PC-3 (cell line): Measurements from ENCODE around the gene RHEX. TPM values are rescaled to one million over a fixed set of nuclear protein-coding genes. Genes with fewer than 3 reads are reported as not detected.
A peak's percentile ranks its signal among the peaks of the same experiment; 100 is the strongest.

ENCODE experiments used
- ATAC-seq: fragments of 200-7000 bp; cut with Tn5 transposase; 2 replicates; pipeline ENCODE4 v1.9.1; 2020; ENCODE audit warnings: mild to moderate bottlenecking, moderate library complexity
- BruUV-seq: library from RNA; stranded (reverse); fragments of 400-500 nt; replicated peaks from 2 replicates; lab custom pipeline; 2021; lab: Mats Ljungman, UMichigan
- CTCF ChIA-PET: fragments of 300-600 bp; sonication (Branson Sonifier 250); formaldehyde crosslinking; loops from one replicate; lab custom pipeline; 2022; ENCODE audit warnings: antibody characterized with exemption; lab: Charles Lee
- POLR2A ChIA-PET: fragments of 300-600 bp; sonication (Branson Sonifier 250); formaldehyde crosslinking; loops from one replicate; lab custom pipeline; 2022; ENCODE audit warnings: antibody characterized with exemption; ENCODE audit not compliant: unreplicated experiment; lab: Charles Lee
- DNase-seq: peaks from one replicate; pipeline ENCODE4 v3.0.0-alpha.2; 2015
- H2AFZ ChIP-seq: fragments of 300-600 bp; sonication (generic); 2 replicates; pipeline ENCODE4 v1.6.0; 2016; ENCODE audit warnings: antibody characterized with exemption, low read length
- H3F3A ChIP-seq: fragments of 300-600 bp; sonication (generic); one replicate; pipeline ENCODE4 v1.6.0; 2017; ENCODE audit warnings: antibody characterized with exemption, low read length, control low read depth, mild to moderate bottlenecking; ENCODE audit not compliant: unreplicated experiment
- H3K27ac ChIP-seq: fragments of 300-600 bp; sonication (generic); 2 replicates; pipeline ENCODE4 v1.5.1; 2016; ENCODE audit warnings: mild to moderate bottlenecking, low read length
- H3K27me3 ChIP-seq: fragments of 300-600 bp; sonication (generic); 2 replicates; pipeline ENCODE4 v1.6.1; 2016; ENCODE audit warnings: low read length, mixed read lengths
- H3K36me3 ChIP-seq: fragments of 300-600 bp; sonication (generic); 2 replicates; pipeline ENCODE4 v1.6.1; 2016; ENCODE audit warnings: low read depth, mixed run types, low read length, mixed read lengths
- H3K4me1 ChIP-seq: fragments of 300-600 bp; sonication (generic); 2 replicates; pipeline ENCODE4 v1.5.1; 2016; ENCODE audit warnings: low read length; ENCODE audit not compliant: insufficient read depth
- H3K4me2 ChIP-seq: fragments of 300-600 bp; sonication (generic); 2 replicates; pipeline ENCODE4 v1.6.0; 2016; ENCODE audit warnings: low read length
- H3K4me3 ChIP-seq: fragments of 300-600 bp; sonication (generic); 2 replicates; pipeline ENCODE4 v1.5.1; 2016; ENCODE audit warnings: mild to moderate bottlenecking, low read length, mixed read lengths
- H3K79me2 ChIP-seq: fragments of 300-600 bp; sonication (generic); 2 replicates; pipeline ENCODE4 v1.6.1; 2017; ENCODE audit warnings: low read length, mixed read lengths
- H3K9ac ChIP-seq: fragments of 300-600 bp; sonication (generic); 2 replicates; pipeline ENCODE4 v1.6.0; 2016; ENCODE audit warnings: mild to moderate bottlenecking, low read length
- H3K9me2 ChIP-seq: fragments of 300-600 bp; sonication (generic); replicated peaks from 2 replicates; pipeline ENCODE4 v1.6.1; 2016; ENCODE audit warnings: mixed run types, low read length, mixed read lengths
- H3K9me3 ChIP-seq: fragments of 300-600 bp; sonication (generic); 2 replicates; pipeline ENCODE4 v1.6.1; 2016; ENCODE audit warnings: low read length, mixed read lengths
- H4K20me1 ChIP-seq: fragments of 300-600 bp; sonication (generic); 2 replicates; pipeline ENCODE4 v1.6.1; 2016; ENCODE audit warnings: low read length, mixed read lengths
- CTCF ChIP-seq: fragments of 300-600 bp; sonication (generic); conservative IDR thresholded peaks from 2 replicates; pipeline ENCODE4 v1.5.1; 2017; ENCODE audit warnings: antibody characterized with exemption, low read depth, mild to moderate bottlenecking, low read length
- EZH2 ChIP-seq: fragments of 300-600 bp; sonication (generic); IDR thresholded peaks from one replicate; pipeline ENCODE4 v1.6.1; 2017; ENCODE audit warnings: antibody characterized with exemption, mild to moderate bottlenecking, low read length; ENCODE audit not compliant: unreplicated experiment
- EZH2phosphoT487 ChIP-seq: fragments of 300-600 bp; sonication (generic); IDR thresholded peaks from 2 replicates; pipeline ENCODE4 v1.6.1; 2018; ENCODE audit warnings: mild to moderate bottlenecking, antibody characterized with exemption, low read length, borderline replicate concordance
- intact Hi-C: fragments of 100-400 bp; cut with micrococcal nuclease; formaldehyde crosslinking; loops from 2 replicates; pipeline ENCODE4 v1.9.0; 2023
- total RNA-seq: library from RNA; depleted of rRNA; stranded (reverse); fragments of >200 nt; gene quantifications from 2 replicates; pipeline ENCODE4 v1.2.3, GENCODE V29; 2014

The RHEX gene
- total RNA-seq, 1 experiment from 2014 or later = not detected

DNA sequence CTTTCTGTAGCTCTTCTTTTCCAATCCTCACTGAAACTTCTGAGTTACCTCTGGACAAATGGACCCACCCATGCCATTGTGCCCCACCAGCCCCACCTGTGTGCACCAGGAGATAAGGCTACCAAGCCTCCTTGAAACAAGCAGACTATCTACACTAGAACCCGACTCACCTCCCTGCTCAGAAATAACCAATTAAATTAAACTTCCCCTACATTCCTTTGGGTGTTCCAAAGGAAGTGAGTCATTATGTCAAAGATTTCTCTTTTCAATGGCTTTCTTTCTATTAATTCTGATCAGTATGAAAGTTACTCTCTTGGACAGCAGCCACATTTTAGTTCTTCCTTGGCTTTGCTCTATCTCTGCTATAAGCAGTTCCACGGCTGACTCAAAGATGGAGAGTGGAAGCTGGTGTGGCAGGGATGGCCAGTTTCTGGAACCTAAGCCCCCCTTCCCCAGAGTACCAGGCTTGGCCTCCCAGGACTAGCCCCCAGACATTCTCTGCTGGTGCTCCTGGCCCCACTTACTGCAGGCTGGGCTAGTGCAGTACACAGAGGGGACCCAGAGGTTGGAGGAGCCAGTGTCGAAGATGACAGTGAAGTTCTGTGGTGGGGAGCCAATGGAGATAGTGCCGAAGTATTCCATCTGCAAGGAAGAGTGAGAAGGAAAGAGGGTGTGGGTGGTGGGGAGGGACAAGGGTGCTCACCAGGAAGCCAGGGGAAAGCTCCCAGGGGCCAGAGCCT is 31.2 kb upstream of the RHEX start:
- no peaks in the 10 kb centered on the region for H3F3A ChIP-seq
- H3K9me2 ChIP-seq = no peaks in the 10 kb centered on the region
- peaks cover 26% of the 10 kb centered on the region for H3K4me1 ChIP-seq
- ChIA-PET POLR2A (no interaction called here), CTCF (no interaction called here)
- no peak overlapping the region for H3K27ac ChIP-seq
- no peak overlapping the region for H3K9ac ChIP-seq
- H3K9me3 ChIP-seq = no peaks in the 10 kb centered on the region
- TF ChIP-seq EZH2 (no peak), CTCF (no peak), EZH2phosphoT487 (no peak)
- ATAC-seq (peak; percentile 75), DNase-seq (peak; percentile 81)
- no peaks in the 10 kb centered on the region for H4K20me1 ChIP-seq
- intact Hi-C loops = no loop called here
- H3K79me2 ChIP-seq = no peaks in the 10 kb centered on the region
- no TSS peak for BruUV-seq
- no peaks in the 10 kb centered on the region for H3K36me3 ChIP-seq
- H2AFZ ChIP-seq = no peak overlapping the region
- peak overlapping the region; percentile 36 for H3K4me2 ChIP-seq
- no peak overlapping the region for H3K4me3 ChIP-seq
- H3K27me3 ChIP-seq = no peaks in the 10 kb centered on the region

GRCh38 chr1:206022766-206023165 is 30.2 kb upstream of the RHEX start:
- TF ChIP-seq EZH2phosphoT487 (no peak), CTCF (no peak), EZH2 (no peak)
- intact Hi-C loops = no loop called here
- Histone ChIP-seq H3K9me2 (no peaks in the 10 kb centered on the region), H3K27ac (no peak overlapping the region), H4K20me1 (no peaks in the 10 kb centered on the region), H3K27me3 (0 out of 2 replicates have a peak, but pooled peaks cover 4% of the 10 kb centered on the region), H3K4me1 (peaks cover 26% of the 10 kb centered on the region), H3F3A (no peaks in the 10 kb centered on the region), H3K9ac (no peak overlapping the region), H3K9me3 (no peaks in the 10 kb centered on the region), H3K4me3 (no peak overlapping the region), H3K79me2 (no peaks in the 10 kb centered on the region), H3K4me2 (no peak overlapping the region), H2AFZ (no peak overlapping the region), H3K36me3 (no peaks in the 10 kb centered on the region)
- ChIA-PET POLR2A (no interaction called here), CTCF (no interaction called here)
- BruUV-seq = no TSS peak
- DNase-seq = no peak
- ATAC-seq = no peak

DNA sequence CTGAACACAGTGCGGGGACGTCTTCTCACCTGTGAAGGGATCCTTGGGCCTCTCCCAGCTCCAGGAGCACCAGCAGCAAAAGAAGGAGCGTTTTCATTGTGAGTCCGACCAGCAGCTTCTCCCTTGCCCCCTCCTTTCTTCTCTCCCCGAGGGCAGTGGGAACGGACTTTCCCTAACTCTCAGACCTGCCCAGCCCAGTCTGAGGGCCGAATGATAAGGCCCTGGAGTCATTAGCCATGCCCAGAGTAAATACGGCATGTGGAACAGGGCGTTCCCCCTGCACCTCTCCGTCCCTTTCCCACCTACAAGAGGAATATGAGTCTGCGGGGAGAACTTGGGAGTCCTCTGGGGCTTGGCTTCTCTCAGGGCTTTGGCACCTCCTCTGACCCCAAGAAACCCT is 29.3 kb upstream of the RHEX start, which contains the start of gene CTSE:
TSS of gene CTSE (minus strand) at position 201 of the 400 bp plus-strand sequence. CDS start at position 97, 104 bp downstream.
- no peaks in the 10 kb centered on the region for H3K79me2 ChIP-seq
- intact Hi-C loops = no loop called here
- DNase-seq (no peak), ATAC-seq (no peak)
- peaks cover 11% of the 10 kb centered on the region; the same call in 1 of the 2 replicates for H3K27me3 ChIP-seq
- no peak within 1 kb of the TSS for H3K9ac ChIP-seq
- H4K20me1 ChIP-seq = no peaks in the 10 kb centered on the region
- H3K9me2 ChIP-seq = no peaks in the 10 kb centered on the region
- H3K27ac ChIP-seq = no peak within 1 kb of the TSS
- no peak within 1 kb of the TSS for H3K4me2 ChIP-seq
- H3K36me3 ChIP-seq = no peaks in the 10 kb centered on the region
- H2AFZ ChIP-seq = no peak within 1 kb of the TSS
- peaks cover 26% of the 10 kb centered on the region for H3K4me1 ChIP-seq
- no peak within 1 kb of the TSS for H3K4me3 ChIP-seq
- no peaks in the 10 kb centered on the region for H3F3A ChIP-seq
- ChIA-PET CTCF (no interaction called here), POLR2A (no interaction called here)
- BruUV-seq = no TSS peak
- TF ChIP-seq EZH2phosphoT487 (no peak), EZH2 (no peak), CTCF (no peak)
- H3K9me3 ChIP-seq = no peaks in the 10 kb centered on the region
